Measurements from ENCODE around the gene SYNGR2.
"Not testable (repeated sequence)": the region's sequence is repeated elsewhere in the genome, so short reads cannot be mapped to it uniquely, and the experiment has no call there.

The SYNGR2 gene

GRCh38 chr17:78130437-78131101 lies 37.8 kb upstream of the SYNGR2 start, which contains the start of gene TMC8:
TSS of gene TMC8 (plus strand) at chr17:78130771. CDS start at chr17:78131589, 818 bp downstream.
- no peak for FAIRE-seq

DNA sequence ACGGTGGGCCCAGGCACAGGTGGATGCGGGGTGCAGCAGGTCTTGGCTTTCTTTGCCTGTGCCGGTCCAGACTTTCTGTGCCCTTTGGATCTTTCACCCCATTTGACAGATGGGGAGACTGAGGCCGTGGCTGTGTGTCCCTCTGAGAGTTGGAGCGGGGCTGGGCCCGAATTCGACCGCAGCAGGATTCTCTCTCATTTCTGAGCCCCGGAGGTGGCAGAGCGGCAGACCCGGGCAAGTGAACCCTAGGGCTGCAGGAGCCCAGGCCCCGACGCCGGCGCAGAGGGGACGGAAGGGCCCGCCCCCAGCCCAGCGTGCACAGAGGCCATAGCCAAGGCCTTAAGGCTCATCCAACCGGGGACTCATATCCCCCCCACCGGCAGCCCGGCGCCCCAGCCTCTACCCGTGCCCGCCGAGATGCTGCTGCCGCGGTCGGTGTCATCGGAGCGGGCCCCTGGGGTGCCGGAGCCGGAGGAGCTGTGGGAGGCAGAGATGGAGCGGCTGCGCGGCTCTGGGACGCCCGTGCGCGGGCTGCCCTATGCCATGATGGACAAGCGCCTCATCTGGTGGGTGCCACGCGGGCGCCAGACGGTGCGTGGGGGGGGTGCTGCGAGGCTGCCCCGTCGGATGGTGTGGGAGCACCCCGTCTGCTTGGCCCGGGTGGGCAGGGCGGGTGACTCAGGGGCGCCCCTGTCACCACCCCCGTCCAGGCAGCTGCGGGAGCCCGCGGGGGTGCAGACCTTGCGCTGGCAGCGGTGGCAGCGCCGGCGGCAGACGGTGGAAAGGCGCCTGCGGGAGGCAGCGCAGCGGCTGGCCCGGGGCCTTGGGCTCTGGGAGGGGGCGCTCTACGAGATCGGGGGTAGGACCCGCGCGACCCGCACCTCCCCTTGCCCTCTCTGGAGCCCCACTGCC lies 37.0 kb upstream of the SYNGR2 start:
- no peak for FAIRE-seq

GRCh38 chr17:78132084-78132676 lies 36.2 kb upstream of the SYNGR2 start:
- no peak for FAIRE-seq

- no peak for FAIRE-seq
Measured at GRCh38 chr17:78132767-78133178, 35.6 kb upstream of the SYNGR2 start.

DNA sequence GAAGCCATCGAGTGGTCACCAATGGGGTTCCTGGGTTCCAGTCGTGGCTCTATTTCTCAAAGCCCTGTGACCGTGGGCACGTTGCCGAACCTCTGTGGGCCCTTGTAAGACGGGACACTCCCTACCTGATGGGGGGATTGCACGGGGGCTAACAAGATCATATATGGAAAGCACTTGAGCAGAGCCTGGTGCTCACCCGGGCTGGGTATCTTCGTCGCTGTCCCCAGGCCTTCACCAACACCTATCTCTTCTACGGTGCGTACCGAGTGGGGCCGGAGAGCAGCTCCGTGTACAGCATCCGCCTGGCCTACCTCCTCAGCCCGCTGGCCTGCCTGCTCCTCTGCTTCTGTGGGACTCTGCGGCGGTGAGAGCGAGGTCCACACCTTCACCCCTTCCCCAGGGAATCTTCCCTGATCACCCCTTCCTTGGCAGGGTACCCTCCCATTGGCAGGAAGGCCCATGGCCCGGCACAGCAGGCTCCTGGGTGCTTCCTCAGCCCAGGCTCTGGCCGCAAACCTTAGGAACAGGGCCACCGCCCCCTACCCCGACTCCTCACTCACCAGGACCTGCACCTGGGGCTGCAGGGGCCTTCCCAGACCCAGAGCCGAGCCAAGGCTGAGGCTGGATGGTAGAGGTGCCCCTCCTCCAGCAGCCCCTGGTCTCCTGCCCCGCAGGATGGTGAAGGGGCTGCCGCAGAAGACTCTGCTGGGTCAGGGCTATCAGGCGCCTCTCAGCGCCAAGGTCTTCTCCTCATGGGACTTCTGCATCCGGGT lies 35.0 kb upstream of the SYNGR2 start:
- FAIRE-seq, result no peak

GRCh38 chr17:78133971-78134898 lies 34.1 kb upstream of the SYNGR2 start:
- no peak for FAIRE-seq

DNA sequence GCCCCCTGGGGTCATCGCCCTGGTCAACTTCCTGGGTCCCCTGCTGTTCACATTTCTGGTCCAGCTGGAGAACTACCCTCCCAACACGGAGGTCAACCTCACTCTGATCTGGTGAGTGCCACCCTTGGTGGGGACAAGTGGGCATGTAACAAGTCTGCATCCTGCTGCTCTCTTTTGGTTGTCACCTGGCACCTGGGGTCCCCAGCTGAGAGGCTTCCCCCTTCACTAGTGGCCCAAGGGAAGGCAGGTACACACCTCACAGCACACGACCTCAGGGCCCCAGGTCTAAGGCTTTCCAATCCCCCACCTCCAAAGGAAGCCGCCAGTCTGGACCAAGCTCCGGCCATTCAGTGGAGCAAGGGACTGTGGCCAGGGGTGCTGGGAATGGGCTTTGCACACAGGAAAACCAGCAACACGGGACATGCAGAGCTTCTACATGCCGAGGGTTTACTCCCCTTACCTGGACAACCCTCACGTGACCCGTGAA lies 33.4 kb upstream of the SYNGR2 start:
- no peak for FAIRE-seq

GRCh38 chr17:78135858-78136500 lies 32.4 kb upstream of the SYNGR2 start:
- FAIRE-seq, result no peak

- FAIRE-seq, result no peak
Measured at GRCh38 chr17:78137392-78138203, 30.8 kb upstream of the SYNGR2 start.

DNA sequence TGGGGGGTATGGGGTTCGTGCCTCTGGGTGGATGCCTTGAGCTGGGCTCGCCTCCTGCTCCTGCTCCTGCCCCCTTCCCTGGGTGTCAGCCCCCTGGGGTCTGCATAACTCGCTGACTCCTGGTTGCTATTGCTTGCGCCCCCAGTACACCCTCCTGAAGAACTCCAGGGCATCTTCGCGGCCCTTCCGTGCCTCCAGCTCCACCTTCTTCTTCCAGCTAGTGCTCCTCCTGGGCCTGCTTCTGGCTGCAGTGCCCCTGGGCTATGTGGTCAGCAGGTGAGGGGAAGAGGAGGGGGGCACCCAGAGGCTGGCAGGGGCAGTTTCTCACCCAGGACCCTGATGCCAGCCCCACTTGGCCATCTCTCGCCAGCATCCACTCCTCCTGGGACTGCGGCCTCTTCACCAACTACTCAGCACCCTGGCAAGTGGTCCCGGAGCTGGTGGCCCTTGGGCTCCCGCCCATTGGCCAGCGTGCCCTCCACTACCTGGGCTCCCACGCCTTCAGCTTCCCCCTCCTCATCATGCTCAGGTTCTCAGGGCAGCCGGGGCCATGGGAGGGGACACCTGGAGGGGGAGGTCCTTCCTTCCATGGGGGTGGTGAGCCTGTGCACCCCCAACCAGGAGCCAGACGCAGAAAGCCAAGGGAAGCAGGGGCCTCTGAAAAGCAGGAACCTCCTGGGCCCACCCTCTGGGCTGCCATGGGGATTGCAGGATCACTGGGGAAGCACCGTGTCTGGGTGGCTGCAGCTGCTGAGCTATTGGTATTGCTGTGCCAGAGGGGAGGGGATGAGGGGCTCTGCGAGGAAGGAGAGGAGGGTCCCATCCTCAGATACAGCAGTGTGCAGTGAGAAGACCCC lies 29.9 kb upstream of the SYNGR2 start:
- no peak for FAIRE-seq

DNA sequence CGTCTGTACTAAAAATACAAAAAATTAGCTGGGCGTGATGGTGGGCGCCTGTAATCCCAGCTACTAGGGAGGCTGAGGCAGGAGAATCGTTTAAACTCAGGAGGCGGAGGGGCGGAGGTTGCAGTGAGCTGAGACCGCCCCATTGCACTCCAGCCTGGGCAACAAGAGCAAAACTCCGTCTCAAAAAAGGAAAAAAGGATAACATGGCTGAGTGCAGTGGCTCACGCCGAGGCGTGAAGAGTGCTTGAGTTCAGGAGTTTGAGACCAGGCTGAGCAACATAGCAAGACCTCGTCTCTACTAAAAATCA lies 28.6 kb upstream of the SYNGR2 start:
- not testable (repeated sequence) for FAIRE-seq

DNA sequence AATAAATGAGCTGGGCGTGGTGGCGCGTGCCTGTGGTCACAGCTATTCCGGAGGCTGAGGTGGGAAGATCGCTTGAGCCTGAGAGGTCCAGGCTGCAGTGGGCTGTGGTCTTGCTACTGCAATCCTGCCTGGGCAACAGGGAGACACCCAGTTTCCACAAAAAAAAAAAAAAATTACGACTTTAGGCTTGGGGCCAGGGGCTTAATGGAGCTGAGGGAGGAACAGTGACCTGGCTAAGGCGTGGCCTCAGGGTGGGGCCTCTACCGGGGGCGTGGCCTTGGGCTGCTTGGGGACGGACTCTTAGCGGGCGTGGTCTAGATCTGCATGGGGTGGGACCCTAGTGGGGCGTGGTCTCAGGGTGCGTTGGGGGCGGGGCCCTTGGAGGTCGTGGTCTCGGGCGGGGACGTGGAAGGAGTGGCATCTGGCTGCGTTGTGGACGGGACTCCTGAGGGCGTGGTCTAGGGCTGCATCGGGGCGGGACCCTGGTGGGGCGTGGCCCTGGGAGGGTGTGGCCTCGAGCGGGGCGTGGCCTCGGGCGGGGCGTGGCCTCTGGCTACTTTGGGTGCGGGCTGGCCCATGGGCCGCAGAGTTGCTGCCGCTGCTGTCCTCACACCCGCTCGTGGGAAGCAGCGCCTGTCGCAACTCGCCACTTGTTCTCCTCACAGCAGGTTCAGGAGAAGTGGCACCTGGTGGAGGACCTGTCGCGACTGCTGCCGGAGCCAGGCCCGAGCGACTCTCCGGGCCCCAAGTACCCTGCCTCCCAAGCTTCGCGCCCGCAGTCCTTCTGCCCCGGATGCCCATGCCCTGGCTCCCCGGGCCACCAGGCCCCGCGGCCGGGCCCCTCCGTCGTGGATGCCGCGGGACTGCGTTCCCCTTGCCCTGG lies 28.0 kb upstream of the SYNGR2 start:
- FAIRE-seq, result no peak

- no peak for FAIRE-seq
Measured at GRCh38 chr17:78141437-78142118, 26.8 kb upstream of the SYNGR2 start.

- no peak for FAIRE-seq
Measured at GRCh38 chr17:78142119-78142861, 26.1 kb upstream of the SYNGR2 start.

- FAIRE-seq, result no peak
Measured at GRCh38 chr17:78143214-78144146, 24.9 kb upstream of the SYNGR2 start.

Measured in islet of Langerhans (tissue), 1 donor.